T-helper 17 cell (primary cell): ENCODE data around the gene DNAH11. TPM values are rescaled to one million over a fixed set of nuclear protein-coding genes. Genes with fewer than 3 reads are reported as not detected.
"Not testable (repeated sequence)": the region's sequence is repeated elsewhere in the genome, so short reads cannot be mapped to it uniquely, and the experiment has no call there.

Source experiments
- ATAC-seq: fragments of 150-1000 bp; cut with Tn5 transposase; 2 replicates; pipeline ENCODE4 v1.10.0; 2021; ENCODE audit warnings: mild to moderate bottlenecking, moderate library complexity
- DNase-seq, 3 donors: peaks; one replicate each; pipeline versions ENCODE4 v3.0.0 to v3.0.0-alpha.2; 2020 to 2021
- H3K9me3 ChIP-seq: one replicate; pipeline ENCODE4 v1.7.0; 2013; ENCODE audit warnings: low read length, mild to moderate bottlenecking; ENCODE audit not compliant: control insufficient read depth, poor library complexity, severe bottlenecking
- H3K27ac Mint-ChIP-seq: one replicate; pipeline ENCODE4 v1.8.0; 2022; ENCODE audit warnings: mild to moderate bottlenecking, moderate library complexity, mixed read lengths
- H3K27me3 Mint-ChIP-seq: one replicate; pipeline ENCODE4 v1.8.0; 2022; ENCODE audit warnings: mixed read lengths
- H3K36me3 Mint-ChIP-seq: one replicate; pipeline ENCODE4 v1.8.0; 2022; ENCODE audit warnings: low read depth, mixed read lengths
- H3K4me1 Mint-ChIP-seq: one replicate; pipeline ENCODE4 v1.8.0; 2022; ENCODE audit warnings: mild to moderate bottlenecking, mixed read lengths
- H3K4me3 Mint-ChIP-seq: one replicate; pipeline ENCODE4 v1.8.0; 2022; ENCODE audit warnings: mild to moderate bottlenecking, moderate library complexity, mixed read lengths
- total RNA-seq, 4 donors: library from RNA in 2 of 4; stranded (reverse) in 2 of 4; gene quantifications; one replicate each; pipeline ENCODE4 v1.2.3 and lab custom pipeline; 2022 to 2026

Gene DNAH11
- total RNA-seq, 2 donors from 2014 or later: 0.05 to 0.97 TPM

GRCh38 chr7:21912931-21913780 lies 370.3 kb downstream of the DNAH11 start:
- peaks cover 3% of the 10 kb centered on the region for H3K4me1 Mint-ChIP-seq
- ATAC-seq: no peak
- no peaks in the 10 kb centered on the region for H3K27me3 Mint-ChIP-seq
- no peak overlapping the region for H3K27ac Mint-ChIP-seq
- no peak for DNase-seq
- H3K9me3 ChIP-seq: no peaks in the 10 kb centered on the region
- H3K36me3 Mint-ChIP-seq: peaks cover 2% of the 10 kb centered on the region
- H3K4me3 Mint-ChIP-seq: no peak overlapping the region

- peaks cover 3% of the 10 kb centered on the region for H3K4me1 Mint-ChIP-seq
- H3K27me3 Mint-ChIP-seq: no peaks in the 10 kb centered on the region
- H3K36me3 Mint-ChIP-seq: peaks cover 2% of the 10 kb centered on the region
- no peaks in the 10 kb centered on the region for H3K9me3 ChIP-seq
- DNase-seq (no peak), ATAC-seq (no peak)
- no peak overlapping the region for H3K27ac Mint-ChIP-seq
- H3K4me3 Mint-ChIP-seq: no peak overlapping the region
These were observed 371.8 kb downstream of the DNAH11 start for GRCh38 chr7:21914671-21915070.

- Mint-ChIP-seq H3K4me1 (peaks cover 3% of the 10 kb centered on the region), H3K4me3 (no peak overlapping the region), H3K27ac (no peak overlapping the region), H3K27me3 (no peaks in the 10 kb centered on the region), H3K36me3 (peaks cover 2% of the 10 kb centered on the region)
- no peaks in the 10 kb centered on the region for H3K9me3 ChIP-seq
- DNase-seq: no peak
- no peak for ATAC-seq
These were observed 372.3 kb downstream of the DNAH11 start for GRCh38 chr7:21915140-21915539.

- no peaks in the 10 kb centered on the region for H3K9me3 ChIP-seq
- H3K27me3 Mint-ChIP-seq: no peaks in the 10 kb centered on the region
- H3K36me3 Mint-ChIP-seq: peaks cover 2% of the 10 kb centered on the region
- H3K27ac Mint-ChIP-seq: no peak overlapping the region
- H3K4me3 Mint-ChIP-seq: no peak overlapping the region
- peaks cover 3% of the 10 kb centered on the region for H3K4me1 Mint-ChIP-seq
- no peak for ATAC-seq
- DNase-seq: no peak
These were observed 373.3 kb downstream of the DNAH11 start for GRCh38 chr7:21916176-21916575.

- no peaks in the 10 kb centered on the region for H3K9me3 ChIP-seq
- Mint-ChIP-seq H3K27me3 (no peaks in the 10 kb centered on the region), H3K4me3 (no peak overlapping the region), H3K4me1 (peaks cover 3% of the 10 kb centered on the region), H3K36me3 (peaks cover 2% of the 10 kb centered on the region), H3K27ac (peak overlapping the region; percentile 8)
- no peak for DNase-seq
- ATAC-seq: no peak
These were observed 373.8 kb downstream of the DNAH11 start for GRCh38 chr7:21916629-21917028.

- Mint-ChIP-seq H3K4me3 (no peak overlapping the region), H3K27me3 (no peaks in the 10 kb centered on the region), H3K27ac (no peak overlapping the region), H3K36me3 (no peaks in the 10 kb centered on the region), H3K4me1 (peaks cover 3% of the 10 kb centered on the region)
- no peaks in the 10 kb centered on the region for H3K9me3 ChIP-seq
- ATAC-seq (no peak), DNase-seq (no peak)
These were observed 375.4 kb downstream of the DNAH11 start for GRCh38 chr7:21918216-21918615.

- no peaks in the 10 kb centered on the region for H3K4me1 Mint-ChIP-seq
- no peaks in the 10 kb centered on the region for H3K36me3 Mint-ChIP-seq
- H3K27me3 Mint-ChIP-seq: no peaks in the 10 kb centered on the region
- DNase-seq (no peak), ATAC-seq (no peak)
- H3K4me3 Mint-ChIP-seq: no peak overlapping the region
- no peaks in the 10 kb centered on the region for H3K9me3 ChIP-seq
- H3K27ac Mint-ChIP-seq: no peak overlapping the region
These were observed 378.1 kb downstream of the DNAH11 start for GRCh38 chr7:21920936-21921335.

- ATAC-seq (no peak), DNase-seq (no peak)
- Mint-ChIP-seq H3K4me3 (no peak overlapping the region), H3K36me3 (no peaks in the 10 kb centered on the region), H3K27ac (no peak overlapping the region), H3K4me1 (no peaks in the 10 kb centered on the region), H3K27me3 (no peaks in the 10 kb centered on the region)
- H3K9me3 ChIP-seq: no peaks in the 10 kb centered on the region
These were observed 379.8 kb downstream of the DNAH11 start for GRCh38 chr7:21922605-21923004.

GRCh38 chr7:21923658-21924057 lies 380.8 kb downstream of the DNAH11 start:
- Mint-ChIP-seq H3K4me1 (no peaks in the 10 kb centered on the region), H3K4me3 (no peak overlapping the region), H3K27ac (no peak overlapping the region), H3K27me3 (no peaks in the 10 kb centered on the region), H3K36me3 (peaks cover under 1% of the 10 kb centered on the region)
- ATAC-seq (no peak), DNase-seq (no peak)
- no peaks in the 10 kb centered on the region for H3K9me3 ChIP-seq

- DNase-seq (no peak), ATAC-seq (no peak)
- Mint-ChIP-seq H3K27ac (no peak overlapping the region), H3K4me1 (no peaks in the 10 kb centered on the region), H3K27me3 (no peaks in the 10 kb centered on the region), H3K36me3 (peaks cover 2% of the 10 kb centered on the region), H3K4me3 (no peak overlapping the region)
- H3K9me3 ChIP-seq: no peaks in the 10 kb centered on the region
These were observed 383.6 kb downstream of the DNAH11 start for GRCh38 chr7:21926448-21926847.

GRCh38 chr7:21927693-21928092 lies 384.9 kb downstream of the DNAH11 start:
- ATAC-seq: no peak
- H3K36me3 Mint-ChIP-seq: peaks cover 2% of the 10 kb centered on the region
- H3K4me1 Mint-ChIP-seq: no peaks in the 10 kb centered on the region
- H3K27ac Mint-ChIP-seq: no peak overlapping the region
- no peaks in the 10 kb centered on the region for H3K27me3 Mint-ChIP-seq
- H3K9me3 ChIP-seq: no peaks in the 10 kb centered on the region
- no peak overlapping the region for H3K4me3 Mint-ChIP-seq
- DNase-seq: no peak

GRCh38 chr7:21933293-21933692 lies 390.5 kb downstream of the DNAH11 start:
- H3K4me1 Mint-ChIP-seq, H3K4me3 Mint-ChIP-seq, H3K27me3 Mint-ChIP-seq, ATAC-seq, H3K36me3 Mint-ChIP-seq, DNase-seq, H3K27ac Mint-ChIP-seq, H3K9me3 ChIP-seq: not testable (repeated sequence)

- DNase-seq: no peak
- ATAC-seq: no peak
- Mint-ChIP-seq H3K4me1 (peaks cover 3% of the 10 kb centered on the region), H3K36me3 (no peaks in the 10 kb centered on the region), H3K27me3 (peaks cover 4% of the 10 kb centered on the region), H3K27ac (no peak overlapping the region), H3K4me3 (no peak overlapping the region)
- H3K9me3 ChIP-seq: no peaks in the 10 kb centered on the region
These were observed 392.0 kb downstream of the DNAH11 start for GRCh38 chr7:21934808-21935207.

GRCh38 chr7:21938463-21938862 lies 395.6 kb downstream of the DNAH11 start:
- no peaks in the 10 kb centered on the region for H3K9me3 ChIP-seq
- Mint-ChIP-seq H3K36me3 (no peaks in the 10 kb centered on the region), H3K4me1 (peaks cover 8% of the 10 kb centered on the region), H3K4me3 (no peak overlapping the region), H3K27ac (no peak overlapping the region), H3K27me3 (peaks cover 17% of the 10 kb centered on the region)
- ATAC-seq (no peak), DNase-seq (no peak)
